HCT116 (cell line): ENCODE data around the gene CALU.

Experiments used
- FOSL1 ChIP-seq: IDR thresholded peaks from 2 replicates; pipeline ENCODE4 v1.6.1; 2012; ENCODE audit warnings: low read depth
- POLR2A ChIP-seq: IDR thresholded peaks from 2 replicates; pipeline ENCODE4 v1.7.0; 2011; ENCODE audit warnings: borderline replicate concordance; ENCODE audit not compliant: insufficient read depth, insufficient read length; ENCODE audit errors: extremely low read depth
- ZNF274 ChIP-seq: fragments of 200-500 bp; sonication (Bioruptor generic); IDR thresholded peaks from 2 replicates; pipeline ENCODE4 v1.6.1; 2014; ENCODE audit warnings: mild to moderate bottlenecking, low read depth, low read length, inconsistent platforms
- TF ChIP-seq, protein P1 (sequence below), 3 experiments: fragments of 200-600 bp in 1 of 3; sonication (generic) in 1 of 3; IDR thresholded peaks in 2 of 3; conservative IDR thresholded peaks in 1 of 3; 2 replicates each; pipeline ENCODE4 v1.5.1; 2012 to 2017; ENCODE audit warnings: low read depth in 2 of 3, low read length in 2 of 3, antibody characterized with exemption in 1 of 3, borderline replicate concordance in 1 of 3, control low read depth in 1 of 3, mild to moderate bottlenecking in 1 of 3, mixed read lengths in 1 of 3, mixed run types in 1 of 3, moderate library complexity in 1 of 3; ENCODE audit not compliant: insufficient read depth in 1 of 3
- TF ChIP-seq, protein P2 (sequence below): IDR thresholded peaks from 2 replicates; pipeline ENCODE4 v1.6.1; 2012

- TF ChIP-seq, protein P1, sequence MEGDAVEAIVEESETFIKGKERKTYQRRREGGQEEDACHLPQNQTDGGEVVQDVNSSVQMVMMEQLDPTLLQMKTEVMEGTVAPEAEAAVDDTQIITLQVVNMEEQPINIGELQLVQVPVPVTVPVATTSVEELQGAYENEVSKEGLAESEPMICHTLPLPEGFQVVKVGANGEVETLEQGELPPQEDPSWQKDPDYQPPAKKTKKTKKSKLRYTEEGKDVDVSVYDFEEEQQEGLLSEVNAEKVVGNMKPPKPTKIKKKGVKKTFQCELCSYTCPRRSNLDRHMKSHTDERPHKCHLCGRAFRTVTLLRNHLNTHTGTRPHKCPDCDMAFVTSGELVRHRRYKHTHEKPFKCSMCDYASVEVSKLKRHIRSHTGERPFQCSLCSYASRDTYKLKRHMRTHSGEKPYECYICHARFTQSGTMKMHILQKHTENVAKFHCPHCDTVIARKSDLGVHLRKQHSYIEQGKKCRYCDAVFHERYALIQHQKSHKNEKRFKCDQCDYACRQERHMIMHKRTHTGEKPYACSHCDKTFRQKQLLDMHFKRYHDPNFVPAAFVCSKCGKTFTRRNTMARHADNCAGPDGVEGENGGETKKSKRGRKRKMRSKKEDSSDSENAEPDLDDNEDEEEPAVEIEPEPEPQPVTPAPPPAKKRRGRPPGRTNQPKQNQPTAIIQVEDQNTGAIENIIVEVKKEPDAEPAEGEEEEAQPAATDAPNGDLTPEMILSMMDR (IDR thresholded peaks at IDR 0.05 in 2 of 3, conservative IDR thresholded peaks at IDR 0.05 in 1 of 3; ENCODE audit: borderline replicate concordance in 1 of 3, insufficient read depth in 1 of 3, low read depth in 2 of 3, low read length in 2 of 3), result no peak
- TF ChIP-seq POLR2A (no peak), FOSL1 (no peak), ZNF274 (no peak)
- TF ChIP-seq, protein P2, sequence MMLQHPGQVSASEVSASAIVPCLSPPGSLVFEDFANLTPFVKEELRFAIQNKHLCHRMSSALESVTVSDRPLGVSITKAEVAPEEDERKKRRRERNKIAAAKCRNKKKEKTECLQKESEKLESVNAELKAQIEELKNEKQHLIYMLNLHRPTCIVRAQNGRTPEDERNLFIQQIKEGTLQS, result no peak
Observed at GRCh38 chr7:128755075-128755818, 16.1 kb downstream of the CALU start.
